Activated CD8-positive, alpha-beta T cell treated with anti-CD3 and anti-CD28 coated beads, Interleukin-2, amount 10 ng/mL, durations not matched to agents 7 days and 5 days (primary cell): ENCODE data around the gene PAH. TPM values are rescaled to one million over a fixed set of nuclear protein-coding genes. Genes with fewer than 3 reads are reported as not detected.

Source experiments
- ATAC-seq: fragments of 150-1000 bp; cut with Tn5 transposase; one replicate; pipeline ENCODE4 v1.10.0; 2021; ENCODE audit warnings: moderate library complexity
- CTCF ChIA-PET: fragments of 350-600 bp; sonication (Branson Sonifier 250); formaldehyde crosslinking; loops from one replicate; lab custom pipeline; 2021; ENCODE audit warnings: antibody characterized with exemption; lab: Charles Lee
- POLR2A ChIA-PET: fragments of 350-600 bp; sonication (Branson Sonifier 250); formaldehyde crosslinking; loops from one replicate; lab custom pipeline; 2021; ENCODE audit warnings: antibody characterized with exemption; lab: Charles Lee
- DNase-seq: peaks from one replicate; pipeline ENCODE4 v3.0.0-alpha.2; 2020
- H3K27ac Mint-ChIP-seq: one replicate; pipeline ENCODE4 v1.8.0; 2021; ENCODE audit warnings: mild to moderate bottlenecking, mixed read lengths
- H3K27me3 Mint-ChIP-seq: one replicate; pipeline ENCODE4 v1.8.0; 2021; ENCODE audit warnings: low read depth, mixed read lengths
- H3K36me3 Mint-ChIP-seq: one replicate; pipeline ENCODE4 v1.8.0; 2021; ENCODE audit warnings: low read depth, mixed read lengths
- H3K4me1 Mint-ChIP-seq: one replicate; pipeline ENCODE4 v1.8.0; 2021; ENCODE audit warnings: low read depth, mixed read lengths
- H3K4me3 Mint-ChIP-seq: one replicate; pipeline ENCODE4 v1.8.0; 2021; ENCODE audit warnings: mild to moderate bottlenecking, mixed read lengths
- H3K9me3 Mint-ChIP-seq: one replicate; pipeline ENCODE4 v1.8.0; 2022; ENCODE audit warnings: mixed read lengths; ENCODE audit not compliant: insufficient read depth
- total RNA-seq, 2 experiments: library from RNA; stranded (reverse); gene quantifications; one replicate each; pipeline ENCODE4 v1.2.3, GENCODE V29; 2021

Gene PAH
- total RNA-seq, result not detected

GRCh38 chr12:102917026-102917787 lies at the start of gene PAH:
Gene PAH, minus strand, starts transcription at chr12:102917244. Its CDS starts 114 bp downstream, at chr12:102917130.
- DNase-seq (peak; percentile 21), ATAC-seq (peak; percentile 68)
- ChIA-PET POLR2A (no interaction called here), CTCF (interaction anchor here (0.6 kb wide), 1 partner anchor 541 kb away, joined by 3 read pairs; no protein-coding TSS in a partner anchor)
- Mint-ChIP-seq H3K27ac (no peak within 1 kb of the TSS), H3K9me3 (no peaks in the 10 kb centered on the region), H3K4me3 (peak within 1 kb of the TSS; percentile 50), H3K36me3 (no peaks in the 10 kb centered on the region), H3K27me3 (peaks cover 13% of the 10 kb centered on the region), H3K4me1 (peaks cover 6% of the 10 kb centered on the region)

DNA sequence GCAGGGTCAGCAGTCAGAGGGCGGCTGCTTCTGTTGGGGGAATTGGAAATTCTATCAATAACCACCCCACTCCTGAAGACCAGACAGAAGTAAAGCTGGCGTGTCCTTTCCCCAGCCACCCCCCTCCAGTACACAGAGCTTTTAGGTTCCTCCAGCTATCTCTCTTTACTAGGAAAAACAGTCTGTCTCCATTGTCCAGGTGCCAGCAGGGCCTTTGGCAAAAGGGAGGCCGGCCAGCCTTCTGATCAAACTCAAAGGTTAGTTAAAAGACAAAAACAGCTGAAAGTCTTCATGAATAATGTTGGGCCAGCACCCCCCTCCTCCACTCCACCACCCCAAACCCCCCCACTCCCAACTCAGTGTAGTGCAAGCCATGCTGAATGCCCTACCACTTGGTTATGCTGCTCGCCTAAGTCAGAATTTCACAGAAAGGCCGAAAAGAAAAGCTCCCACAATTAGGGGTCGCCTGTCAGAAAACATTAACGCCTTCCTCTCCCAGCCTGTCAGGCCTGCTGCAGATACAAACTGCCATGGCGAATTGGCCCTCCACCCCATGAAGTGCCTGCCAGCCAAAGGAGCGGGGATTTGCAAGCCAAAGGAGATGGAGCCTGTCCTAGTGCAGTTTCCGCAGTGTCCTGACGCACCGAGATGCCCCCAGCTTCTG lies 49.3 kb upstream of the PAH start:
- ChIA-PET CTCF (interaction anchor here (0.9 kb wide), 1 partner anchor 19 kb away, joined by 3 read pairs; no protein-coding TSS in a partner anchor), POLR2A (no interaction called here)
- no peak overlapping the region for H3K27ac Mint-ChIP-seq
- DNase-seq, result no peak
- no peak overlapping the region for H3K4me3 Mint-ChIP-seq
- no peaks in the 10 kb centered on the region for H3K9me3 Mint-ChIP-seq
- H3K36me3 Mint-ChIP-seq, result peaks cover 5% of the 10 kb centered on the region
- peaks cover 75% of the 10 kb centered on the region for H3K27me3 Mint-ChIP-seq
- H3K4me1 Mint-ChIP-seq, result peaks cover 20% of the 10 kb centered on the region
- ATAC-seq, result no peak

- CTCF ChIA-PET, result interaction anchor here (0.9 kb wide), 1 partner anchor 18 kb away, joined by 3 read pairs; no protein-coding TSS in a partner anchor
- ATAC-seq, result peak; percentile 23
- peaks cover 20% of the 10 kb centered on the region for H3K4me1 Mint-ChIP-seq
- H3K27me3 Mint-ChIP-seq, result peaks cover 77% of the 10 kb centered on the region
- DNase-seq, result no peak
- no peaks in the 10 kb centered on the region for H3K9me3 Mint-ChIP-seq
- H3K4me3 Mint-ChIP-seq, result peak overlapping the region; percentile 41
- no peak overlapping the region for H3K27ac Mint-ChIP-seq
- POLR2A ChIA-PET, result no interaction called here
- peaks cover 5% of the 10 kb centered on the region for H3K36me3 Mint-ChIP-seq
Observed at GRCh38 chr12:102965281-102966155, 48.5 kb upstream of the PAH start.

- CTCF ChIA-PET, result no interaction called here
- H3K4me3 Mint-ChIP-seq, result peak overlapping the region; percentile 41
- DNase-seq (peak; percentile 39), ATAC-seq (peak; percentile 67)
- peaks cover 80% of the 10 kb centered on the region for H3K27me3 Mint-ChIP-seq
- peaks cover 20% of the 10 kb centered on the region for H3K4me1 Mint-ChIP-seq
- POLR2A ChIA-PET, result no interaction called here
- no peak overlapping the region for H3K27ac Mint-ChIP-seq
- H3K9me3 Mint-ChIP-seq, result no peaks in the 10 kb centered on the region
- H3K36me3 Mint-ChIP-seq, result peaks cover 5% of the 10 kb centered on the region
Observed at GRCh38 chr12:102964872-102965271, 47.8 kb upstream of the PAH start.

DNA sequence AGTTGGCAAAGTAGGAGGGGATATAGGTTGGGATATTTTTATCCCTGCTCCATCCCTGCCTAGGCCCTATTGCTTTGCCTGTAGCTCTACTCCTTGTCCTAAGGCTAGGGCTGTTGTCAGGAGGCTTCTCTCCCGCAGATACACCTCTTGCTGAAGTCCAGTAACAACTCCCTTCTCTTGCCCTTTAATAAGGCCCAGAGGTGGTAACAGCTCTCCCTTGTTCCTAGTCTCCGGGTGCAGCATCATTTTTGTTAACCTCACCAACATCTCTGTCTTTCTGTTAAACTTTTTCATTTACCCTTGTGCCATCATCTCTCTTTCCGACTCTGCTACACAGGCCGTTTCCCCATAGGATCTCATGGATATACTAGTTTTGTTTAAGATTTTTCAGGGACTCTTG lies 46.8 kb upstream of the PAH start:
- no peak overlapping the region for H3K27ac Mint-ChIP-seq
- no peak for DNase-seq
- CTCF ChIA-PET, result interaction anchor here (2.9 kb wide), 1 partner anchor 15 kb away, joined by 11 read pairs; no protein-coding TSS in a partner anchor
- H3K27me3 Mint-ChIP-seq, result peaks cover 86% of the 10 kb centered on the region
- peaks cover 22% of the 10 kb centered on the region for H3K4me1 Mint-ChIP-seq
- no peak for ATAC-seq
- POLR2A ChIA-PET, result no interaction called here
- no peak overlapping the region for H3K4me3 Mint-ChIP-seq
- no peaks in the 10 kb centered on the region for H3K9me3 Mint-ChIP-seq
- peaks cover 5% of the 10 kb centered on the region for H3K36me3 Mint-ChIP-seq

DNA sequence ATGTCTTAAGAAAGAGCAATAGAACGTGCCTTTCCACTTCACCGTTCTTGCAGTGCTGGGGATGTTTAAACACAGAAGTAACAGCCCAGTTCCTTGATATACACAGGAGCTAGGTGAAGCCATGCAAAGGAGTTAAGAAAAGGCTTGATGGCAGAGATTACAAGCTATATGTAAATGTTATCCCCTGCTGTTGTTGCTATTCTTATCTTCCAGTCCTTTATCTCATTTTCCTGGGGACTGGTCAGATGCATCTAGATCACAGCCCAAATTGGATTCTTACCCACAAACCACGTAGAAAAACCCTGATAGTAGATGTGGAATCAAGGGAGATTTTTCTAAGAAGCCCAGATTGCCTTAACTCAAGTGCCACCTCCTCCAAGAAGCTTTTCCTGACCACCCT lies 45.9 kb upstream of the PAH start:
- CTCF ChIA-PET, result interaction anchor here (2.9 kb wide), 1 partner anchor 14 kb away, joined by 11 read pairs; no protein-coding TSS in a partner anchor

GRCh38 chr12:102962532-102962931 lies 45.5 kb upstream of the PAH start:
- ChIA-PET CTCF (interaction anchor here (1.7 to 2.9 kb wide), 2 partner anchors 14 to 586 kb away, joined by 7 to 11 read pairs; no protein-coding TSS in a partner anchor), POLR2A (no interaction called here)
- no peak for DNase-seq
- H3K27me3 Mint-ChIP-seq, result peaks cover 85% of the 10 kb centered on the region
- H3K4me1 Mint-ChIP-seq, result peaks cover 30% of the 10 kb centered on the region
- H3K27ac Mint-ChIP-seq, result no peak overlapping the region
- no peak for ATAC-seq
- H3K9me3 Mint-ChIP-seq, result no peaks in the 10 kb centered on the region
- no peak overlapping the region for H3K4me3 Mint-ChIP-seq
- H3K36me3 Mint-ChIP-seq, result peaks cover 5% of the 10 kb centered on the region

More for the DNA sequence above, 45.9 kb upstream of the PAH start:
- H3K36me3 Mint-ChIP-seq, result peaks cover 5% of the 10 kb centered on the region
- no peak overlapping the region for H3K4me3 Mint-ChIP-seq
- POLR2A ChIA-PET, result no interaction called here
- DNase-seq, result no peak
- peaks cover 84% of the 10 kb centered on the region for H3K27me3 Mint-ChIP-seq
- H3K4me1 Mint-ChIP-seq, result peaks cover 25% of the 10 kb centered on the region
- no peaks in the 10 kb centered on the region for H3K9me3 Mint-ChIP-seq
- no peak overlapping the region for H3K27ac Mint-ChIP-seq
- no peak for ATAC-seq

- CTCF ChIA-PET, result interaction anchor here (1.0 to 2.9 kb wide), 4 partner anchors 11 to 587 kb away, joined by 4 to 11 read pairs (median 6); no protein-coding TSS in a partner anchor
- POLR2A ChIA-PET, result no interaction called here
- Mint-ChIP-seq H3K27ac (no peak overlapping the region), H3K4me1 (peaks cover 37% of the 10 kb centered on the region), H3K36me3 (peaks cover 5% of the 10 kb centered on the region), H3K4me3 (no peak overlapping the region), H3K9me3 (no peaks in the 10 kb centered on the region), H3K27me3 (peaks cover 84% of the 10 kb centered on the region)
- ATAC-seq, result no peak
- no peak for DNase-seq
Observed at GRCh38 chr12:102961466-102961855, 44.4 kb upstream of the PAH start.

- Mint-ChIP-seq H3K4me3 (no peak overlapping the region), H3K9me3 (no peaks in the 10 kb centered on the region), H3K27me3 (peaks cover 82% of the 10 kb centered on the region), H3K36me3 (peaks cover 5% of the 10 kb centered on the region), H3K27ac (no peak overlapping the region), H3K4me1 (peaks cover 38% of the 10 kb centered on the region)
- ChIA-PET POLR2A (no interaction called here), CTCF (interaction anchor here (1.0 to 1.7 kb wide), 3 partner anchors 11 to 588 kb away, joined by 4 to 7 read pairs (median 5); no protein-coding TSS in a partner anchor)
- ATAC-seq (no peak), DNase-seq (no peak)
Observed at GRCh38 chr12:102960766-102961465, 43.9 kb upstream of the PAH start.

- DNase-seq (no peak), ATAC-seq (no peak)
- ChIA-PET CTCF (no interaction called here), POLR2A (no interaction called here)
- no peak overlapping the region for H3K27ac Mint-ChIP-seq
- peaks cover 32% of the 10 kb centered on the region for H3K4me1 Mint-ChIP-seq
- H3K9me3 Mint-ChIP-seq, result no peaks in the 10 kb centered on the region
- peaks cover 5% of the 10 kb centered on the region for H3K36me3 Mint-ChIP-seq
- peaks cover 84% of the 10 kb centered on the region for H3K27me3 Mint-ChIP-seq
- no peak overlapping the region for H3K4me3 Mint-ChIP-seq
Observed at GRCh38 chr12:102959391-102959790, 42.3 kb upstream of the PAH start.

DNA sequence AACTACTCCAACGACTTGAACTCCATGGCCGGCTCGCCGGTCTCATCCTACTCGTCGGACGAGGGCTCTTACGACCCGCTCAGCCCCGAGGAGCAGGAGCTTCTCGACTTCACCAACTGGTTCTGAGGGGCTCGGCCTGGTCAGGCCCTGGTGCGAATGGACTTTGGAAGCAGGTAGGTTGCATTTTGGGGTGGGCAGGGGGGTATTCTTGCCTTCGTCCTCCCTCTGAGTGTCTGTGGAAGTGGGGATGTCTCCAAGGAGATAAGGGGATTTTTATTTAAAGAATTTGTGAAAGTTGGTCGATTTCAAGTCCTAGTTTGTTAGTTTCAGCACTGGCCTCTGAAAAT lies 41.8 kb upstream of the PAH start:
- no peaks in the 10 kb centered on the region for H3K36me3 Mint-ChIP-seq
- no peaks in the 10 kb centered on the region for H3K9me3 Mint-ChIP-seq
- peaks cover 84% of the 10 kb centered on the region for H3K27me3 Mint-ChIP-seq
- POLR2A ChIA-PET, result no interaction called here
- CTCF ChIA-PET, result no interaction called here
- peak overlapping the region; percentile 56 for H3K27ac Mint-ChIP-seq
- H3K4me3 Mint-ChIP-seq, result peak overlapping the region; percentile 36
- peaks cover 38% of the 10 kb centered on the region for H3K4me1 Mint-ChIP-seq
- ATAC-seq, result no peak
- no peak for DNase-seq
